SJSA1 (cell line): ENCODE data around the gene ZNF316. TPM values are rescaled to one million over a fixed set of nuclear protein-coding genes. Genes with fewer than 3 reads are reported as not detected.

ENCODE experiments used
- DNase-seq, 2 experiments: peaks; one replicate each; pipeline ENCODE4 v3.0.0-alpha.2; 2015 to 2020; ENCODE audit warnings: low spot score in 2 of 2, low read depth in 1 of 2
- H3K27ac ChIP-seq: fragments of 250-450 bp; sonication (Bioruptor Pico); 2 replicates; pipeline ENCODE4 v1.5.1; 2020; ENCODE audit warnings: mild to moderate bottlenecking, moderate library complexity
- H3K27me3 ChIP-seq: fragments of 250-450 bp; sonication (Bioruptor Pico); replicated peaks from 2 replicates; pipeline ENCODE4 v1.5.1; 2020; ENCODE audit warnings: mild to moderate bottlenecking, moderate library complexity
- H3K36me3 ChIP-seq: fragments of 250-450 bp; sonication (Bioruptor Pico); 2 replicates; pipeline ENCODE4 v1.5.1; 2020; ENCODE audit warnings: mild to moderate bottlenecking
- H3K4me1 ChIP-seq: fragments of 250-450 bp; sonication (Bioruptor Pico); replicated peaks from 2 replicates; pipeline ENCODE4 v1.6.1; 2021; ENCODE audit warnings: mild to moderate bottlenecking
- H3K4me3 ChIP-seq: fragments of 250-450 bp; sonication (Bioruptor Pico); 2 replicates; pipeline ENCODE4 v1.5.1; 2020; ENCODE audit warnings: mild to moderate bottlenecking
- H3K9me3 ChIP-seq: fragments of 250-450 bp; sonication (Bioruptor Pico); replicated peaks from 2 replicates; pipeline ENCODE4 v1.5.1; 2020; ENCODE audit warnings: mild to moderate bottlenecking
- total RNA-seq: library from RNA; depleted of rRNA; stranded (reverse); fragments of >200 nt; shearing (Covaris generic); gene quantifications from 2 replicates; pipeline ENCODE4 v1.2.3, GENCODE V29; 2014

Gene ZNF316
- total RNA-seq, 1 experiment from 2014 or later = 11.6 TPM

GRCh38 chr7:6644728-6645127 lies 7.6 kb downstream of the ZNF316 start:
- H3K36me3 ChIP-seq = peaks cover 90% of the 10 kb centered on the region
- H3K27ac ChIP-seq = no peak overlapping the region
- H3K27me3 ChIP-seq = no peaks in the 10 kb centered on the region
- no peak overlapping the region for H3K4me3 ChIP-seq
- no peak for DNase-seq
- no peaks in the 10 kb centered on the region for H3K4me1 ChIP-seq
- H3K9me3 ChIP-seq = no peaks in the 10 kb centered on the region

DNA sequence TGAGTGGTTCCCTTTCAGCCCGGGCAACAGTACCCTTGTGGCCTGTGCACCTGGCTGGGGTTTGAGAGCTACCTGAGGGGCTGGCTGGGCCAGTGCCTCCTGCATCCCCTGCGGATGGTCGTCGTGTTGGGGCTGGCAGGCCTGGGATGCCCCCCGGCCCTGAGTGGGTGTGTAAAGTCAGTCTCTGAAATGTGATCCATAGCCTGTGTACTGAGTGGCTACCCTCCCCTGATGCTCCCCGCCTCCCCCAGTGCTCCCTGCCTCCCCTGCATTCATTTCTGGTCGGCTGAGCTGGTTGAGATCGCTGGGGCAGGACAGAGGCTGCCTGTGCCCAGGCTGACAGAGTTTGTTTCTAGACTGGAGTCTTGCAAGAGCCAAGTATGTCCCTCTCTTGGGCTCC lies 9.3 kb downstream of the ZNF316 start:
- Histone ChIP-seq H3K9me3 (no peaks in the 10 kb centered on the region), H3K27ac (no peak overlapping the region), H3K27me3 (no peaks in the 10 kb centered on the region), H3K4me3 (no peak overlapping the region), H3K4me1 (no peaks in the 10 kb centered on the region), H3K36me3 (peaks cover 90% of the 10 kb centered on the region)
- DNase-seq = no peak

- H3K36me3 ChIP-seq = peaks cover 90% of the 10 kb centered on the region
- H3K27ac ChIP-seq = no peak overlapping the region
- H3K4me3 ChIP-seq = no peak overlapping the region
These were observed 10.0 kb downstream of the ZNF316 start for GRCh38 chr7:6647080-6647479.

DNA sequence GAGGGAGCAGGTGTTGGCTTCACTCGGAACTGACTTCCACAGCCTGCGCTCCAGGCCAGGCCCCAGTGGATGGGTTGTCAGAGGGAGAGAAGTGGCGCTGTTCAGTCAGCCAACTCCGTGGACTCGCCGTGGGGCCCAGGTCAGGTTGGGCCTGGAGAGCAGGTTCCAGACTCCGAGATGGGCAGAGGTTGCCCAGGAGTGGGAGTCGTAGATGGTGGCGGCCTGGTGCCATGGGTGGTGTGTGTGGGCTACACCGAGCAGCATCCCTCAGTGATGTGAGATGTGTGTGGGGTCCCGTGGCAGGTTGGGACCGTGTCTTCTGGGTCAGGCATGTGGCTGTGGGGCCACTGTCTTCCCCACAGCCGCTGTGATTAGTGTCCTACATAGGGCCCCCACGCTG lies 10.4 kb downstream of the ZNF316 start:
- no peak for DNase-seq
- Histone ChIP-seq H3K36me3 (peaks cover 90% of the 10 kb centered on the region), H3K27ac (no peak overlapping the region), H3K4me1 (no peaks in the 10 kb centered on the region), H3K9me3 (peaks cover 8% of the 10 kb centered on the region), H3K27me3 (no peaks in the 10 kb centered on the region), H3K4me3 (no peak overlapping the region)

More at GRCh38 chr7:6647080-6647479, 10.0 kb downstream of the ZNF316 start:
- DNase-seq = no peak
- Histone ChIP-seq H3K27me3 (no peaks in the 10 kb centered on the region), H3K4me1 (no peaks in the 10 kb centered on the region), H3K9me3 (peaks cover 3% of the 10 kb centered on the region; the same call in 1 of the 2 replicates)

DNA sequence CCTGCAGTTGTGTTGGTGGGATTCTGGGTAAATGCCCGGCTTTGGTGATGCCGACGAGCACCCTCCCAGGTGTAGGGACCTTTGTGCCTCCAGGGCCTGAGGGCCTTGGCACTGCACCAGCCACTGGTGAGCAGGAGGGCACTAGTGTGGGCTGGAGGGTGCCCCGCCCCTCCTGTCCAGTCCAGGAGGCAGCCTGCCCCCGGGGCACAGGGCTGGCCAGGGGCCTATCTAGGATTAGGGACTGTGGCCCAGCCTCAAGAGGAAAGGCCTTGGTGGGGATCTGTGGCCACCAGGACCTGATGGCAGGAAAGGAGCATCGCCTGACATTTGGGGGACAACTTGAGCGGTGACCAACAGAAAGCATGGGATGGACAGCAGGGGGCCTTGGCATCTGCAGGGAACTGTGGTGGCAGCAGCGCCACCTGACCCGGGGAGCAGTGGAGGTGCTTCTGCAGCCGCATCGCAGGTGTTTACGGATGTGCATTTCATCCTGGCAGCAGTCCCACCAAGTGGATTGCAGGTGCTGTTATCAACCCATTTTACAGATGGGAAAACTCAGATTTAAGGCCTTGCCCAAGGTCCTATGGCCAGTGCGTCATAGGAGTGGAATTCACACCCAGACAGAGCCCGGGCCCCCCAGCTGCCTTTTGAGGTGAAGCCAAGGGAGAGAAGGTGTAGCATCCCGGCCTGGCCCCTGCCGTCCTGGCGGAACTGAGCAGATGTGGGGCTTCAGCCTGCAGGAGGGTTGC lies 11.1 kb downstream of the ZNF316 start:
- H3K4me3 ChIP-seq = no peak overlapping the region
- H3K9me3 ChIP-seq = peaks cover 10% of the 10 kb centered on the region
- no peaks in the 10 kb centered on the region for H3K27me3 ChIP-seq
- H3K36me3 ChIP-seq = peaks cover 89% of the 10 kb centered on the region
- H3K27ac ChIP-seq = no peak overlapping the region
- H3K4me1 ChIP-seq = no peaks in the 10 kb centered on the region
- no peak for DNase-seq

GRCh38 chr7:6648815-6649104 lies 11.6 kb downstream of the ZNF316 start:
- peaks cover 87% of the 10 kb centered on the region for H3K36me3 ChIP-seq
- DNase-seq = no peak
- no peak overlapping the region for H3K27ac ChIP-seq
- no peak overlapping the region for H3K4me3 ChIP-seq
- H3K4me1 ChIP-seq = no peaks in the 10 kb centered on the region
- peaks cover 10% of the 10 kb centered on the region for H3K9me3 ChIP-seq
- no peaks in the 10 kb centered on the region for H3K27me3 ChIP-seq

GRCh38 chr7:6649241-6649961 lies 12.3 kb downstream of the ZNF316 start:
- no peak overlapping the region for H3K27ac ChIP-seq
- H3K36me3 ChIP-seq = peaks cover 86% of the 10 kb centered on the region
- H3K27me3 ChIP-seq = no peaks in the 10 kb centered on the region
- no peaks in the 10 kb centered on the region for H3K4me1 ChIP-seq
- H3K9me3 ChIP-seq = peaks cover 12% of the 10 kb centered on the region
- no peak for DNase-seq
- no peak overlapping the region for H3K4me3 ChIP-seq

DNA sequence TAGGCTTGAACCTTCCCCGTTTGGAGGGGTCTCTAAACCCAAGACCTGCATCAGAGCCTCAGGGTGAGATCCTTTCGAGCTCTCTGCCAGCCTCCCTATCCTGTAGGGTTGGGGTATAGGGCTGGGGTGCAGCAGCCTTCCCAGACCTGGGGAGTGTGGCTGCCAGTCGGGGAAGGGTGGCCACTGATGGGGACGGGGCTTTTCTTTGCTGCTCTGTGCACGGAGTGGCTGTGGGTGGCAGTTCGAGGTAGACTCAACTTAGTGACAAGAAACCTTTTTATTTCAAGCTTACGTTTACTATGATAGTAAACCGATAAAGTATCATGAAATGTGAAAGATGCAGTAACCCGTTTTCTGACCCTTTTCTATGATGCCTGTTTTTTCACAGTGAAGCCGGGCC lies 13.0 kb downstream of the ZNF316 start:
- Histone ChIP-seq H3K4me1 (no peaks in the 10 kb centered on the region), H3K4me3 (no peak overlapping the region), H3K9me3 (peaks cover 12% of the 10 kb centered on the region), H3K27me3 (no peaks in the 10 kb centered on the region), H3K27ac (no peak overlapping the region), H3K36me3 (peaks cover 86% of the 10 kb centered on the region)
- DNase-seq = no peak

- peaks cover 87% of the 10 kb centered on the region for H3K36me3 ChIP-seq
- H3K27ac ChIP-seq = no peak overlapping the region
- H3K9me3 ChIP-seq = peaks cover 12% of the 10 kb centered on the region
- DNase-seq = no peak
- H3K27me3 ChIP-seq = no peaks in the 10 kb centered on the region
- H3K4me1 ChIP-seq = no peaks in the 10 kb centered on the region
- H3K4me3 ChIP-seq = no peak overlapping the region
These were observed 13.4 kb downstream of the ZNF316 start for GRCh38 chr7:6650521-6651011.

- Histone ChIP-seq H3K4me3 (no peak overlapping the region), H3K36me3 (peaks cover 78% of the 10 kb centered on the region), H3K9me3 (peaks cover 12% of the 10 kb centered on the region), H3K27ac (no peak overlapping the region), H3K4me1 (no peaks in the 10 kb centered on the region), H3K27me3 (no peaks in the 10 kb centered on the region)
- no peak for DNase-seq
These were observed 14.8 kb downstream of the ZNF316 start for GRCh38 chr7:6651851-6652445.

GRCh38 chr7:6652446-6653011 lies 15.4 kb downstream of the ZNF316 start:
- no peak overlapping the region for H3K27ac ChIP-seq
- H3K36me3 ChIP-seq = peaks cover 73% of the 10 kb centered on the region
- H3K27me3 ChIP-seq = no peaks in the 10 kb centered on the region
- peaks cover 12% of the 10 kb centered on the region for H3K9me3 ChIP-seq
- DNase-seq = no peak
- no peaks in the 10 kb centered on the region for H3K4me1 ChIP-seq
- no peak overlapping the region for H3K4me3 ChIP-seq

- Histone ChIP-seq H3K4me3 (no peak overlapping the region), H3K4me1 (no peaks in the 10 kb centered on the region), H3K27me3 (no peaks in the 10 kb centered on the region), H3K27ac (no peak overlapping the region), H3K9me3 (peaks cover 12% of the 10 kb centered on the region), H3K36me3 (peaks cover 65% of the 10 kb centered on the region)
- no peak for DNase-seq
These were observed 16.2 kb downstream of the ZNF316 start for GRCh38 chr7:6653071-6654003.
